Mesendoderm (in vitro differentiated cells): Measurements from ENCODE around the gene SNPH. TPM values are rescaled to one million over a fixed set of nuclear protein-coding genes. Genes with fewer than 3 reads are reported as not detected.
"Not testable (repeated sequence)": the region's sequence is repeated elsewhere in the genome, so short reads cannot be mapped to it uniquely, and the experiment has no call there.

Experiments
- DNase-seq: peaks from one replicate; pipeline ENCODE4 v3.0.0; 2013
- H2AK5ac ChIP-seq: 2 replicates; pipeline ENCODE4 v1.6.1; 2013; ENCODE audit warnings: low read length, inconsistent platforms
- H2BK120ac ChIP-seq: 2 replicates; pipeline ENCODE4 v1.6.1; 2013; ENCODE audit warnings: low read depth, mild to moderate bottlenecking, low read length, moderate library complexity, mixed read lengths
- H2BK15ac ChIP-seq: replicated peaks from 2 replicates; pipeline ENCODE4 v1.6.1; 2013; ENCODE audit warnings: low read depth, mild to moderate bottlenecking, moderate library complexity
- H2BK5ac ChIP-seq: 2 replicates; pipeline ENCODE4 v1.6.1; 2013; ENCODE audit warnings: low read length, inconsistent platforms
- H3K18ac ChIP-seq: 2 replicates; pipeline ENCODE4 v1.6.1; 2013; ENCODE audit warnings: mild to moderate bottlenecking, low read length, mixed read lengths
- H3K23ac ChIP-seq: one replicate; pipeline ENCODE4 v1.6.1; 2013; ENCODE audit warnings: low read length
- H3K27ac ChIP-seq: 2 replicates; pipeline ENCODE4 v1.5.1; 2013; ENCODE audit warnings: low read depth, mild to moderate bottlenecking, inconsistent platforms, low read length, moderate library complexity
- H3K27me3 ChIP-seq: 2 replicates; pipeline ENCODE4 v1.6.1; 2013; ENCODE audit warnings: low read length, control low read depth, mild to moderate bottlenecking, inconsistent platforms; ENCODE audit not compliant: insufficient read depth, poor library complexity
- H3K36me3 ChIP-seq: 2 replicates; pipeline ENCODE4 v1.6.1; 2013; ENCODE audit warnings: low read length, inconsistent platforms; ENCODE audit not compliant: control insufficient read depth, insufficient read depth
- H3K4ac ChIP-seq: one replicate; pipeline ENCODE4 v1.6.1; 2013; ENCODE audit warnings: low read depth, mild to moderate bottlenecking, low read length, moderate library complexity
- H3K4me1 ChIP-seq: 2 replicates; pipeline ENCODE4 v1.6.1; 2013; ENCODE audit warnings: low read depth, low read length, inconsistent platforms; ENCODE audit not compliant: control insufficient read depth
- H3K4me2 ChIP-seq: 2 replicates; pipeline ENCODE4 v1.6.1; 2013; ENCODE audit warnings: low read length
- H3K4me3 ChIP-seq: 2 replicates; pipeline ENCODE4 v1.5.1; 2013; ENCODE audit warnings: mild to moderate bottlenecking, low read length
- H3K56ac ChIP-seq: one replicate; pipeline ENCODE4 v1.6.1; 2013; ENCODE audit warnings: low read length
- H3K79me1 ChIP-seq: 2 replicates; pipeline ENCODE4 v1.6.1; 2013; ENCODE audit warnings: low read length, inconsistent platforms
- H3K79me2 ChIP-seq: 2 replicates; pipeline ENCODE4 v1.6.1; 2013; ENCODE audit warnings: mild to moderate bottlenecking, low read length; ENCODE audit not compliant: control insufficient read depth, insufficient read depth
- H3K9ac ChIP-seq: 2 replicates; pipeline ENCODE4 v1.6.1; 2013; ENCODE audit warnings: low read length, inconsistent platforms
- H4K5ac ChIP-seq: one replicate; pipeline ENCODE4 v1.6.1; 2013; ENCODE audit warnings: low read length
- H4K8ac ChIP-seq: one replicate; pipeline ENCODE4 v1.6.1; 2013; ENCODE audit warnings: low read depth, mild to moderate bottlenecking, control low read depth, low read length, moderate library complexity
- WGBS: extraction: QIAGEN DNeasy Blood & Tissue Kit; methylation state at CpG from one replicate; pipeline ENCODE4 v1.1.7; 2013; ENCODE audit warnings: low lambda C conversion rate, missing lambda C conversion rate; ENCODE audit not compliant: insufficient coverage; ENCODE audit errors: extremely low coverage; 5-methylcytosine and 5-hydroxymethylcytosine counted together
- polyA plus RNA-seq, 2 experiments: library from polyadenylated mRNA; stranded (reverse); fragments of 200-250 nt; gene quantifications; one replicate each; pipeline ENCODE4 v1.2.3, GENCODE V29; 2013

The SNPH gene, protein sequence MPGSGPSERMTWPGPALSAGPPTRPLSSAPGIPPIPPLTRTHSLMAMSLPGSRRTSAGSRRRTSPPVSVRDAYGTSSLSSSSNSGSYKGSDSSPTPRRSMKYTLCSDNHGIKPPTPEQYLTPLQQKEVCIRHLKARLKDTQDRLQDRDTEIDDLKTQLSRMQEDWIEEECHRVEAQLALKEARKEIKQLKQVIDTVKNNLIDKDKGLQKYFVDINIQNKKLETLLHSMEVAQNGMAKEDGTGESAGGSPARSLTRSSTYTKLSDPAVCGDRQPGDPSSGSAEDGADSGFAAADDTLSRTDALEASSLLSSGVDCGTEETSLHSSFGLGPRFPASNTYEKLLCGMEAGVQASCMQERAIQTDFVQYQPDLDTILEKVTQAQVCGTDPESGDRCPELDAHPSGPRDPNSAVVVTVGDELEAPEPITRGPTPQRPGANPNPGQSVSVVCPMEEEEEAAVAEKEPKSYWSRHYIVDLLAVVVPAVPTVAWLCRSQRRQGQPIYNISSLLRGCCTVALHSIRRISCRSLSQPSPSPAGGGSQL
- 0.51 TPM for polyA plus RNA-seq (2013, experiment 1 of 2)
- polyA plus RNA-seq (2013, experiment 2 of 2), result 0.60 TPM

DNA sequence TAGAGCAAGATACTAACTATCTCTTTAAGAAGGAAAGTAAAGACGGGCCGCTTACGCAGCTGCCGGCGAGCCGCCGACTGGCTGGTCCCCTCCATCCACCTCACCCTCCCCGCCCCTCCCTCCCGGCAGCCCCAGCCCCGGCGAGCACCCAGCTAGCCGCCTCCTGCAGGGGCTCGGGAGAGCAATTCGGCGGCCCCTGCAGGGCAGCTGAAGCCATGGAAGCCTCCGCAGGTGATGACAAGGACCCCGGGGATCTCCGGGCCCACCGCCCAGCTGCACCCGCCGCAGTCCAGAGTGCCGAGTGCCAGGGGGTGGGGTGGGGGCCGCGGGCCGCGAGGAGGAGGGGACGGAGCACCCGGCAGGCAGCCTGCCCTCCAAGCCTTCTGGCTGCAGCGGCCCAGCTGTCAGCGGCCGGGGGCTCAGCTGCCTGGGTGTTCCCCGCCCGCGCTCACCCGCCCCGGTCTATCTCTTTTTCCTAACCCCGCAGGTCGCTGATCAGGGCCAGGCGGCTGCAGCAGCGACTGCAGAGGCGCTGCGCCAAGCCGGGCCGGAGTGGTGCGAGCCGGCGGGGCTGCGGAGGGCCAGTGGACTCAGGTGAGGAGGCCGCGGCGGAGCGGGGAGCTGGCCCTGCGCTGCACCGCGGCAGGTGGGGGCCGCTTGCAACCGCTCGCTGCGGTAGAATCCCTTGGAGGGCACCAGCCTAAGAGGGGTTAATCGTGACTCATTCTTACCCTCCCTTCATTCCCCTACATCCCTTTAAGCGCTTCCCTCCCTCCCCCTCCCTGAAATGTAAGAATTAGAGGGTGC is at the start of gene SNPH:
TSS of gene SNPH (plus strand) at position 128 of the 807 bp plus-strand sequence. CDS start 29,946 bp downstream, outside the sequence.
- no CpG with 5 or more reads among the region's 61 CpGs for WGBS
- no peak within 1 kb of the TSS for H2BK15ac ChIP-seq
- no peak within 1 kb of the TSS for H3K27ac ChIP-seq

GRCh38 chr20:1216527-1217427 is 49.3 kb upstream of the SNPH start:
- H4K5ac ChIP-seq, H3K79me1 ChIP-seq, H3K79me2 ChIP-seq, H2AK5ac ChIP-seq, H3K9ac ChIP-seq, H3K4me2 ChIP-seq, H2BK5ac ChIP-seq, H4K8ac ChIP-seq, H2BK120ac ChIP-seq, H3K18ac ChIP-seq, H3K27ac ChIP-seq, H3K4me3 ChIP-seq, H2BK15ac ChIP-seq, H3K27me3 ChIP-seq, H3K36me3 ChIP-seq, H3K4ac ChIP-seq, DNase-seq, H3K23ac ChIP-seq, H3K56ac ChIP-seq, H3K4me1 ChIP-seq: not testable (repeated sequence)
- no CpG with 5 or more reads among the region's 19 CpGs for WGBS

More for the DNA sequence above, at the start of gene SNPH:
- no peak within 1 kb of the TSS for H4K5ac ChIP-seq
- H3K4me2 ChIP-seq, result peak within 1 kb of the TSS; percentile 50
- no peak within 1 kb of the TSS for H3K23ac ChIP-seq
- H2BK120ac ChIP-seq, result no peak within 1 kb of the TSS
- H3K56ac ChIP-seq, result peak within 1 kb of the TSS; percentile 74
- peak; percentile 69 for DNase-seq
- H4K8ac ChIP-seq, result no peak within 1 kb of the TSS
- peak within 1 kb of the TSS; percentile 41 for H3K4me3 ChIP-seq
- H2BK5ac ChIP-seq, result no peak within 1 kb of the TSS
- H3K27me3 ChIP-seq, result no peaks in the 10 kb centered on the region
- H3K4me1 ChIP-seq, result no peaks in the 10 kb centered on the region
- peak within 1 kb of the TSS; percentile 55 for H3K9ac ChIP-seq
- H3K79me1 ChIP-seq, result no peaks in the 10 kb centered on the region
- H3K18ac ChIP-seq, result peak within 1 kb of the TSS; percentile 42
- no peak within 1 kb of the TSS for H3K4ac ChIP-seq
- no peaks in the 10 kb centered on the region for H3K36me3 ChIP-seq
- H2AK5ac ChIP-seq, result no peak within 1 kb of the TSS
- H3K79me2 ChIP-seq, result no peaks in the 10 kb centered on the region

GRCh38 chr20:1222750-1223149 is 43.3 kb upstream of the SNPH start:
- H3K56ac ChIP-seq, H2BK15ac ChIP-seq, H3K36me3 ChIP-seq, H3K4me2 ChIP-seq, H3K9ac ChIP-seq, H3K27me3 ChIP-seq, H2BK120ac ChIP-seq, H2BK5ac ChIP-seq, H3K4me3 ChIP-seq, H3K79me1 ChIP-seq, H4K8ac ChIP-seq, H3K23ac ChIP-seq, H3K79me2 ChIP-seq, H4K5ac ChIP-seq, H3K27ac ChIP-seq, H3K18ac ChIP-seq, H3K4me1 ChIP-seq, DNase-seq, H2AK5ac ChIP-seq, H3K4ac ChIP-seq: not testable (repeated sequence)
- WGBS, result no CpG with 5 or more reads among the region's 4 CpGs

- H3K18ac ChIP-seq, result no peak overlapping the region
- no peaks in the 10 kb centered on the region for H3K36me3 ChIP-seq
- no peaks in the 10 kb centered on the region for H3K79me1 ChIP-seq
- H4K8ac ChIP-seq, result no peak overlapping the region
- H3K79me2 ChIP-seq, result no peaks in the 10 kb centered on the region
- no peak for DNase-seq
- no peak overlapping the region for H3K4me2 ChIP-seq
- H2BK120ac ChIP-seq, result no peak overlapping the region
- H3K4me1 ChIP-seq, result no peaks in the 10 kb centered on the region
- WGBS, result no CpG with 5 or more reads among the region's 20 CpGs
- H3K4me3 ChIP-seq, result no peak overlapping the region
- H3K9ac ChIP-seq, result no peak overlapping the region
- no peak overlapping the region for H2BK15ac ChIP-seq
- H3K4ac ChIP-seq, result no peak overlapping the region
- no peak overlapping the region for H2BK5ac ChIP-seq
- H3K23ac ChIP-seq, result no peak overlapping the region
- H2AK5ac ChIP-seq, result no peak overlapping the region
- H3K27me3 ChIP-seq, result no peaks in the 10 kb centered on the region
- H3K56ac ChIP-seq, result no peak overlapping the region
- no peak overlapping the region for H4K5ac ChIP-seq
- H3K27ac ChIP-seq, result no peak overlapping the region
These were observed 41.7 kb upstream of the SNPH start for GRCh38 chr20:1224205-1224890.

DNA sequence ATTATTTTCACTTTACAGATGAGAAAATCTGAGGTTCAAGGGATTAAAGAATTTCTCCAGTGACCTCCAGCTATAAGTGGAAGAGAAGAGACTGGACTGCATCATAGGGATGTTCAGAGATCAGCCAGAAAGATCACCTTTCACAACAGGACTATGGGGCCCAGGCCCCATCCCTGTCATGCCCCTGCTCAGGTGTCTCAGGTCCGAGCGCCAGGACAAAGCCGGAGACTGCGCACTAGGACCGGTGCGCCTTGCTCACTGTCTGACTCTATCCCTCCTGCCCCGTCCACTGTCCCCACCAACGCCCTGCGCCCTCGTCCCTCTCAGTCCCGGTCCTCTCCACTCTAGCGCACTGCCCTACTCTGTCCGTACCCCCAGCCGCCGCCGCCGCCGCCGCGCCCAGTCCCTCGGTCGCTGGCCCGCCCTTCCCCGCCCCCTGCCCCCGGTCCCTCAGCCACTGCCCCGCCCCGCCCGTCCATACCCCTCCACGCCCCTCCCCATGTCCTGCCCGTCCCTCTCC is 40.8 kb upstream of the SNPH start:
- Histone ChIP-seq H3K23ac (no peak overlapping the region), H3K4me2 (peak overlapping the region; percentile 85), H3K9ac (peak overlapping the region; percentile 77), H3K18ac (no peak overlapping the region), H2BK5ac (no peak overlapping the region), H3K4ac (no peak overlapping the region), H2BK120ac (no peak overlapping the region), H2AK5ac (no peak overlapping the region), H3K79me1 (no peaks in the 10 kb centered on the region), H3K27ac (no peak overlapping the region), H3K27me3 (no peaks in the 10 kb centered on the region), H4K8ac (no peak overlapping the region), H3K4me1 (no peaks in the 10 kb centered on the region), H3K36me3 (no peaks in the 10 kb centered on the region), H4K5ac (no peak overlapping the region), H2BK15ac (no peak overlapping the region), H3K56ac (peak overlapping the region; percentile 95), H3K79me2 (no peaks in the 10 kb centered on the region), H3K4me3 (peak overlapping the region; percentile 46)
- no CpG with 5 or more reads among the region's 30 CpGs for WGBS
- DNase-seq, result peak; percentile 89
